ENCODE results near the gene ARHGEF11. TPM values are rescaled to one million over a fixed set of nuclear protein-coding genes. Genes with fewer than 3 reads are reported as not detected.
"Not testable (repeated sequence)": the region's sequence is repeated elsewhere in the genome, so short reads cannot be mapped to it uniquely, and the experiment has no call there.

ARHGEF11 gene
- total RNA-seq, 1 donor from 2014 or later = 12.4 TPM

- peaks cover 2% of the 10 kb centered on the region for H3K27me3 ChIP-seq (ENCODE audit: control insufficient read depth, insufficient read depth, low read length)
- no peak for FAIRE-seq
Measured at GRCh38 chr1:157069601-157070000, 24.1 kb upstream of the ARHGEF11 start.

GRCh38 chr1:157059241-157059640 is 13.7 kb upstream of the ARHGEF11 start:
- H3K4me3 ChIP-seq (ENCODE audit: low read depth, low read length); H3K27me3 ChIP-seq (ENCODE audit: control insufficient read depth, insufficient read depth, low read length); DNase-seq (ENCODE audit: low read depth); H3K36me3 ChIP-seq (ENCODE audit: control insufficient read depth, insufficient read depth, low read length): not testable (repeated sequence)
- FAIRE-seq = peak; percentile 40

More at GRCh38 chr1:157069601-157070000, 24.1 kb upstream of the ARHGEF11 start:
- DNase-seq (ENCODE audit: low read depth) = no peak
- Histone ChIP-seq H3K4me3 (ENCODE audit: low read depth, low read length) (no peak overlapping the region), H3K36me3 (ENCODE audit: control insufficient read depth, insufficient read depth, low read length) (no peaks in the 10 kb centered on the region)
- TF ChIP-seq, protein P1, sequence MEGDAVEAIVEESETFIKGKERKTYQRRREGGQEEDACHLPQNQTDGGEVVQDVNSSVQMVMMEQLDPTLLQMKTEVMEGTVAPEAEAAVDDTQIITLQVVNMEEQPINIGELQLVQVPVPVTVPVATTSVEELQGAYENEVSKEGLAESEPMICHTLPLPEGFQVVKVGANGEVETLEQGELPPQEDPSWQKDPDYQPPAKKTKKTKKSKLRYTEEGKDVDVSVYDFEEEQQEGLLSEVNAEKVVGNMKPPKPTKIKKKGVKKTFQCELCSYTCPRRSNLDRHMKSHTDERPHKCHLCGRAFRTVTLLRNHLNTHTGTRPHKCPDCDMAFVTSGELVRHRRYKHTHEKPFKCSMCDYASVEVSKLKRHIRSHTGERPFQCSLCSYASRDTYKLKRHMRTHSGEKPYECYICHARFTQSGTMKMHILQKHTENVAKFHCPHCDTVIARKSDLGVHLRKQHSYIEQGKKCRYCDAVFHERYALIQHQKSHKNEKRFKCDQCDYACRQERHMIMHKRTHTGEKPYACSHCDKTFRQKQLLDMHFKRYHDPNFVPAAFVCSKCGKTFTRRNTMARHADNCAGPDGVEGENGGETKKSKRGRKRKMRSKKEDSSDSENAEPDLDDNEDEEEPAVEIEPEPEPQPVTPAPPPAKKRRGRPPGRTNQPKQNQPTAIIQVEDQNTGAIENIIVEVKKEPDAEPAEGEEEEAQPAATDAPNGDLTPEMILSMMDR (IDR thresholded peaks at IDR 0.05; ENCODE audit: insufficient read depth, low read length, severe bottlenecking) = no peak

GRCh38 chr1:157056269-157056668 is 10.7 kb upstream of the ARHGEF11 start:
- FAIRE-seq = no peak
- H3K27me3 ChIP-seq (ENCODE audit: control insufficient read depth, insufficient read depth, low read length) = no peaks in the 10 kb centered on the region

GRCh38 chr1:157055729-157056128 is 10.2 kb upstream of the ARHGEF11 start:
- not testable (repeated sequence) for H3K36me3 ChIP-seq (ENCODE audit: control insufficient read depth, insufficient read depth, low read length); FAIRE-seq; H3K27me3 ChIP-seq (ENCODE audit: control insufficient read depth, insufficient read depth, low read length)

More at GRCh38 chr1:157056269-157056668, 10.7 kb upstream of the ARHGEF11 start:
- TF ChIP-seq, protein P1 (IDR thresholded peaks at IDR 0.05; ENCODE audit: insufficient read depth, low read length, severe bottlenecking) = no peak
- no peaks in the 10 kb centered on the region for H3K36me3 ChIP-seq (ENCODE audit: control insufficient read depth, insufficient read depth, low read length)
- no peak overlapping the region for H3K4me3 ChIP-seq (ENCODE audit: low read depth, low read length)
- no peak for DNase-seq (ENCODE audit: low read depth)

GRCh38 chr1:157050836-157051235 is 5.3 kb upstream of the ARHGEF11 start:
- Histone ChIP-seq H3K4me3 (ENCODE audit: low read depth, low read length) (no peak overlapping the region), H3K36me3 (ENCODE audit: control insufficient read depth, insufficient read depth, low read length) (no peaks in the 10 kb centered on the region), H3K27me3 (ENCODE audit: control insufficient read depth, insufficient read depth, low read length) (peaks cover 2% of the 10 kb centered on the region)
- FAIRE-seq (no peak), DNase-seq (ENCODE audit: low read depth) (no peak)
- TF ChIP-seq, protein P1 (IDR thresholded peaks at IDR 0.05; ENCODE audit: insufficient read depth, low read length, severe bottlenecking) = no peak

More at GRCh38 chr1:157055729-157056128, 10.2 kb upstream of the ARHGEF11 start:
- DNase-seq (ENCODE audit: low read depth); H3K4me3 ChIP-seq (ENCODE audit: low read depth, low read length): not testable (repeated sequence)

GRCh38 chr1:157047062-157047410 is 1.5 kb upstream of the ARHGEF11 start:
- FAIRE-seq (no peak), DNase-seq (ENCODE audit: low read depth) (peak; percentile 9)
- Histone ChIP-seq H3K4me3 (ENCODE audit: low read depth, low read length) (no peak overlapping the region), H3K36me3 (ENCODE audit: control insufficient read depth, insufficient read depth, low read length) (no peaks in the 10 kb centered on the region), H3K27me3 (ENCODE audit: control insufficient read depth, insufficient read depth, low read length) (peaks cover 2% of the 10 kb centered on the region)
- TF ChIP-seq, protein P1 (IDR thresholded peaks at IDR 0.05; ENCODE audit: insufficient read depth, low read length, severe bottlenecking) = no peak

- no peaks in the 10 kb centered on the region for H3K27me3 ChIP-seq (ENCODE audit: control insufficient read depth, insufficient read depth, low read length)
- H3K4me3 ChIP-seq (ENCODE audit: low read depth, low read length) = peak overlapping the region; percentile 50
- H3K36me3 ChIP-seq (ENCODE audit: control insufficient read depth, insufficient read depth, low read length) = no peaks in the 10 kb centered on the region
- TF ChIP-seq, protein P1 (IDR thresholded peaks at IDR 0.05; ENCODE audit: insufficient read depth, low read length, severe bottlenecking) = no peak
- no peak for FAIRE-seq
- no peak for DNase-seq (ENCODE audit: low read depth)
Measured at GRCh38 chr1:157044326-157044725, 1.2 kb downstream of the ARHGEF11 start.
